NCI-H748 (cell line): ENCODE data around the gene NEDD4L.

ENCODE experiments used
- DNase-seq: peaks from one replicate; lab custom pipeline; 2025; ENCODE audit not compliant: unreplicated experiment; lab: John Stamatoyannopoulos, UW

Gene NEDD4L

GRCh38 chr18:58114766-58115165 is 70.7 kb downstream of the NEDD4L start:
- DNase-seq = no peak

GRCh38 chr18:58116818-58117217 is 72.8 kb downstream of the NEDD4L start:
- DNase-seq = no peak

- DNase-seq = peak; percentile 23
Measured at GRCh38 chr18:58117786-58118403, 73.9 kb downstream of the NEDD4L start.

GRCh38 chr18:58118536-58118935 is 74.5 kb downstream of the NEDD4L start:
- no peak for DNase-seq

- no peak for DNase-seq
Measured at GRCh38 chr18:58119819-58120218, 75.8 kb downstream of the NEDD4L start.

- no peak for DNase-seq
Measured at GRCh38 chr18:58124475-58124874, 80.4 kb downstream of the NEDD4L start.

GRCh38 chr18:58125183-58125582 is 81.2 kb downstream of the NEDD4L start:
- no peak for DNase-seq

- DNase-seq = no peak
Measured at GRCh38 chr18:58125756-58126155, 81.7 kb downstream of the NEDD4L start.

GRCh38 chr18:58128381-58129374 is 84.7 kb downstream of the NEDD4L start:
- peak; percentile 20 for DNase-seq

GRCh38 chr18:58132595-58133261 is 88.7 kb downstream of the NEDD4L start:
- no peak for DNase-seq

GRCh38 chr18:58135183-58135641 is 91.2 kb downstream of the NEDD4L start:
- no peak for DNase-seq

- peak; percentile 68 for DNase-seq
Measured at GRCh38 chr18:58135701-58136331, 91.8 kb downstream of the NEDD4L start.

GRCh38 chr18:58136879-58137278 is 92.9 kb downstream of the NEDD4L start:
- DNase-seq = no peak

- DNase-seq = no peak
Measured at GRCh38 chr18:58139459-58140386, 95.7 kb downstream of the NEDD4L start.

- peak; percentile 64 for DNase-seq
Measured at GRCh38 chr18:58140387-58141325, 96.6 kb downstream of the NEDD4L start.

- DNase-seq = no peak
Measured at GRCh38 chr18:58143386-58143785, 99.4 kb downstream of the NEDD4L start.

- DNase-seq = no peak
Measured at GRCh38 chr18:58144106-58144505, 100.1 kb downstream of the NEDD4L start.

- peak; percentile 66 for DNase-seq
Measured at GRCh38 chr18:58144671-58145285, 100.8 kb downstream of the NEDD4L start.
